GM12878 (cell line): ENCODE results near the gene SLC34A1. TPM values are rescaled to one million over a fixed set of nuclear protein-coding genes. Genes with fewer than 3 reads are reported as not detected.

Experiments
- ATAC-seq: fragments of 200-7000 bp; cut with Tn5 transposase; 3 replicates; pipeline ENCODE4 v1.9.1; 2020; ENCODE audit warnings: mild to moderate bottlenecking, moderate library complexity
- BruUV-seq: library from RNA; stranded (reverse); fragments of 400-500 nt; replicated peaks from 2 replicates; lab custom pipeline; 2021; lab: Mats Ljungman, UMichigan
- CTCF ChIA-PET: fragments of 300-600 bp; sonication (Branson Sonifier 250); formaldehyde crosslinking; extraction: SDS; loops from one replicate; lab custom pipeline; 2021; ENCODE audit warnings: inconsistent platforms; lab: Yijun Ruan, JAX
- POLR2A ChIA-PET: fragments of 350-600 bp; formaldehyde crosslinking; extraction: SDS; loops from one replicate; lab custom pipeline; 2021; ENCODE audit warnings: inconsistent platforms; lab: Charles Lee
- RAD21 ChIA-PET: fragments of 300-600 bp; sonication (Branson Sonifier 250); formaldehyde crosslinking; loops from one replicate; lab custom pipeline; 2023; ENCODE audit warnings: antibody characterized with exemption; ENCODE audit not compliant: unreplicated experiment; lab: Charles Lee
- SMC1A ChIA-PET: fragments of 300-600 bp; sonication (Branson Sonifier 250); formaldehyde crosslinking; loops from one replicate; lab custom pipeline; 2023; ENCODE audit not compliant: unreplicated experiment, uncharacterized antibody; lab: Charles Lee
- DNase-seq: peaks from one replicate; pipeline ENCODE4 v3.0.0-alpha.2; 2011; ENCODE audit warnings: low read depth, low spot score
- FAIRE-seq: peaks from 3 replicates; lab custom pipeline; 2011; peaks lifted over from hg19 to GRCh38; lab: Jason Lieb, UNC
- H2AFZ ChIP-seq: 2 replicates; pipeline ENCODE4 v1.6.0; 2011; ENCODE audit warnings: low read depth, low read length, control low read depth; ENCODE audit not compliant: control insufficient read depth
- H3K27ac ChIP-seq: 2 replicates; pipeline ENCODE4 v1.5.1; 2011; ENCODE audit warnings: control low read depth; ENCODE audit not compliant: control insufficient read depth, insufficient read depth
- H3K27me3 ChIP-seq, 2 experiments: replicated peaks in 1 of 2; 2 replicates each; pipeline versions ENCODE4 v1.6.0 to v1.6.1; 2011; ENCODE audit warnings: low read length in 1 of 2; ENCODE audit not compliant: control insufficient read depth in 2 of 2, insufficient read depth in 2 of 2
- H3K36me3 ChIP-seq, 2 experiments: 2 replicates each; pipeline ENCODE4 v1.5.1; 2011; ENCODE audit warnings: low read length in 1 of 2; ENCODE audit not compliant: control insufficient read depth in 2 of 2, insufficient read depth in 2 of 2
- H3K4me1 ChIP-seq: 2 replicates; pipeline ENCODE4 v1.6.1; 2011; ENCODE audit warnings: mild to moderate bottlenecking, low read length, moderate library complexity, mixed read lengths; ENCODE audit not compliant: control insufficient read depth, insufficient read depth
- H3K4me2 ChIP-seq: 2 replicates; pipeline ENCODE4 v1.6.0; 2011; ENCODE audit warnings: control low read depth; ENCODE audit not compliant: control insufficient read depth, insufficient read depth
- H3K4me3 ChIP-seq: fragments of 200-600 bp; sonication (generic); 2 replicates; pipeline ENCODE4 v1.5.1; 2016
- H3K79me2 ChIP-seq: 2 replicates; pipeline ENCODE4 v1.6.0; 2011; ENCODE audit warnings: low read length; ENCODE audit not compliant: control insufficient read depth, insufficient read depth
- H3K9ac ChIP-seq: 2 replicates; pipeline ENCODE4 v1.8.0; 2011; ENCODE audit warnings: low read length, control low read depth, mixed read lengths; ENCODE audit not compliant: control insufficient read depth, insufficient read depth
- H3K9me3 ChIP-seq: replicated peaks from 3 replicates; pipeline ENCODE4 v1.5.1; 2011; ENCODE audit warnings: mild to moderate bottlenecking, low read length; ENCODE audit not compliant: control insufficient read depth, insufficient read depth
- H4K20me1 ChIP-seq: 2 replicates; pipeline ENCODE4 v1.6.0; 2011; ENCODE audit not compliant: control insufficient read depth, insufficient read depth
- BHLHE40 ChIP-seq, 2 experiments: fragments of 450-650 bp in 1 of 2; IDR thresholded peaks; 2 replicates each; pipeline ENCODE4 v1.6.1; 2011 to 2017; ENCODE audit warnings: low read depth in 2 of 2, borderline replicate concordance in 1 of 2, improper control_type of control experiment in 1 of 2, low read length in 1 of 2, mild to moderate bottlenecking in 1 of 2
- FOXM1 ChIP-seq: IDR thresholded peaks from 2 replicates; pipeline ENCODE4 v1.6.1; 2012; ENCODE audit warnings: low read depth, mild to moderate bottlenecking, inconsistent platforms, low read length, moderate library complexity
- GABPA ChIP-seq: IDR thresholded peaks from 2 replicates; pipeline ENCODE4 v1.6.1; 2014; ENCODE audit warnings: antibody characterized with exemption, low read depth, mild to moderate bottlenecking, inconsistent platforms
- MAX ChIP-seq: IDR thresholded peaks from 2 replicates; pipeline ENCODE4 v1.6.1; 2012; ENCODE audit warnings: low read depth, low read length, improper control_type of control experiment
- MXI1 ChIP-seq: fragments of 150-350 bp; IDR thresholded peaks from 2 replicates; pipeline ENCODE4 v1.6.1; 2011; ENCODE audit warnings: low read depth, mild to moderate bottlenecking, inconsistent platforms, low read length, improper control_type of control experiment
- NFXL1 ChIP-seq: fragments of 450-650 bp; IDR thresholded peaks from 2 replicates; pipeline ENCODE4 v1.6.1; 2017; ENCODE audit warnings: antibody characterized with exemption, mild to moderate bottlenecking, borderline replicate concordance
- NFYB ChIP-seq: IDR thresholded peaks from 2 replicates; pipeline ENCODE4 v1.6.1; 2011; ENCODE audit warnings: low read depth, mild to moderate bottlenecking, low read length, improper control_type of control experiment, moderate library complexity; ENCODE audit not compliant: insufficient read depth
- NR2F1 ChIP-seq: fragments of 450-650 bp; conservative IDR thresholded peaks from 2 replicates; pipeline ENCODE4 v1.6.1; 2017; ENCODE audit warnings: mild to moderate bottlenecking
- REST ChIP-seq: IDR thresholded peaks from 2 replicates; pipeline ENCODE4 v1.6.1; 2012; ENCODE audit warnings: mild to moderate bottlenecking, low read depth, low read length
- SMARCA5 ChIP-seq: fragments of 450-650 bp; IDR thresholded peaks from 2 replicates; pipeline ENCODE4 v1.6.1; 2017; ENCODE audit warnings: mild to moderate bottlenecking
- SMC3 ChIP-seq: IDR thresholded peaks from 2 replicates; pipeline ENCODE4 v1.6.1; 2011; ENCODE audit warnings: low read length, improper control_type of control experiment, borderline replicate concordance
- ZNF687 ChIP-seq: fragments of 450-650 bp; IDR thresholded peaks from 2 replicates; pipeline ENCODE4 v1.6.1; 2017; ENCODE audit warnings: mild to moderate bottlenecking, moderate library complexity
- WGBS: methylation state at CpG from one replicate; pipeline ENCODE4 v1.1.6; 2016; ENCODE audit warnings: low lambda C conversion rate; ENCODE audit not compliant: insufficient replicate concordance, insufficient coverage; ENCODE audit errors: missing lambda C conversion rate; 5-methylcytosine and 5-hydroxymethylcytosine counted together
- in situ Hi-C: fragments of 300-500 bp; cut with MboI; formaldehyde crosslinking; loops from 9 replicates; pipeline ENCODE4 v1.14.3; 2018; ENCODE audit warnings: mixed read lengths
- intact Hi-C: fragments of 100-400 bp; cut with micrococcal nuclease; formaldehyde crosslinking; loops from one replicate; pipeline ENCODE4 v1.14.2; 2022; ENCODE audit not compliant: unreplicated experiment
- polyA plus RNA-seq, 11 experiments: library from polyadenylated mRNA; depleted of rRNA in 4 of 11; unstranded in 6 of 11; stranded (reverse) in 5 of 11; fragments of >200 nt; fragmentation: Nextera tagmentation in 4 of 11; fragmentation: Illumina TruSeq in 1 of 11; extraction: Ambion mirVana in 4 of 11; extraction: Trizol in 1 of 11; gene quantifications; 1 replicate in 1 of 11; 2 replicates in 10 of 11; pipeline versions ENCODE4 v1.2.1 to v1.2.3, GENCODE V29; 2011 to 2016; ENCODE audit warnings: inconsistent platforms in 2 of 11, missing spikeins in 2 of 11, low read depth in 1 of 11
- total RNA-seq, 4 experiments: library from RNA; depleted of rRNA in 3 of 4; stranded (reverse); fragments of >200 nt in 3 of 4; fragmentation: Illumina TruSeq in 1 of 4; extraction: Trizol in 1 of 4; gene quantifications; 2 replicates each; pipeline versions ENCODE4 v1.2.1 to v1.2.3, GENCODE V29; 2013 to 2021

The SLC34A1 gene
- total and polyA plus RNA-seq, 10 of the 15 experiments (the other 5 are each of a cell fraction or from before 2014, with no cell fraction given): 0.03 to 0.14 (median 0.09) TPM; not detected in 2

DNA sequence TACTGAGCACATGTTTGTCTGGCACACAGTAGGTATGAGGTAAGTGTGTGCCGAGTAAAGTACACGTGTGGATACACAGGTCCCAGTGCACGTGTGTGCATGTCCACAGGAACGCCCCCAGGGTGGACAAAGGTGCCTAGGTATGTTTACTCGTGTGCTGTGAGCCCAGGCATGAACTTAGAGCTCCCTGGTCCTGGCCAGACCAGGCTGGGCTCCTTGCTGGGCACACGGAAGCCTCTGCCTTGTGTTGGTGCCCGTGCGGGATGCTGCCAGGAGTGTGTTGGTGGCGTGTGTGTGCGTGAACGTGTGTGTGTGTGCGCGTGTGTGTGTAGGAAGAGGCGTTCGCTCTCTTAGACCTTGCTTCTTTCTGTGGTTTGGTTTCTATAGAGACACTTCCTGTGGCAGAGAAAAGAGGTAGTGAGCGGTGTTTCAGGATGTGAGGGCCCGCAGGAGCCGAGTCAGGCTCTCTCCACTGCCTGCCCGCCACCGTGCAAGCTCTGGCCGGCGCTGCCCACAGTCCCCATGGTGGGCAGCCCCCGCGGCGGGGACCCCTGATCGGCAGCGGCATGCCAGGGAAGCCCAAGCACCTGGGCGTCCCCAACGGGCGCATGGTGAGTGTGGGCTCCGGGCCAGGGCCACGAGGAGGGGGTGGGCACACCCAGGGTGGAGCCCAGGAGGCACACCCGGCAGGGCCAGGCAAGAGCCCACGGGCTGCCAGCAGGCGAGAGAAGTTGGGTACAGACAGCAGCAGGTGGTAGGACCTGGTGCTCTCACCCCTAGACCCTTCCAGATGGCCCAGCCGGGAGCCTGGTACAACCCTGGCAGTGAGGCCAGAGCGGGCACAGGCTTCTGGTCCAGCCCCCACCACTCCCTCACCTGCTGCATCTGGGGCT lies 26.5 kb upstream of the SLC34A1 start, which contains the start of gene RGS14 (continued):
- TF ChIP-seq SMARCA5 (no peak; the same call in 1 of the 2 replicates), SMC3 (no peak; the same call in 1 of the 2 replicates), FOXM1 (no peak), NFYB (no peak)

- intact Hi-C loops: no loop called here
- peak overlapping the region; percentile 99 for H3K4me3 ChIP-seq
- peaks cover 52% of the 10 kb centered on the region for H3K79me2 ChIP-seq
- WGBS: 0% methylated on average over 5 of the region's 5 CpGs
- peaks cover 3% of the 10 kb centered on the region; the same call in 1 of the 3 replicates for H3K9me3 ChIP-seq
- peak overlapping the region; percentile 81 for H3K9ac ChIP-seq
- ChIA-PET SMC1A (interaction anchor here (0.7 to 3.9 kb wide), 9 partner anchors 9 to 223 kb away, joined by 3 to 19 read pairs (median 4); no protein-coding TSS in a partner anchor), RAD21 (interaction anchor here (0.5 to 2.0 kb wide), 8 partner anchors 9 to 144 kb away, joined by 3 to 12 read pairs (median 4); no protein-coding TSS in a partner anchor), CTCF (interaction anchor here (1.1 to 4.4 kb wide), 6 partner anchors 10 to 97 kb away, joined by 3 to 33 read pairs (median 11); no protein-coding TSS in a partner anchor), POLR2A (interaction anchor here (0.5 to 2.1 kb wide), 12 partner anchors 9 to 756 kb away, joined by 3 to 14 read pairs (median 4); partner anchors contain the start of gene MXD3)
- no peaks in the 10 kb centered on the region for H4K20me1 ChIP-seq
- BruUV-seq: no TSS peak
- peaks cover 52% of the 10 kb centered on the region for H3K4me1 ChIP-seq
- H3K27ac ChIP-seq: peak overlapping the region; percentile 91
- 0 out of 2 replicates have a peak overlapping the region, but pooled peaks have one; percentile 57 for H2AFZ ChIP-seq
- H3K4me2 ChIP-seq: peak overlapping the region; percentile 99
- ATAC-seq (peak; percentile 2), DNase-seq (no peak), FAIRE-seq (peak; percentile 54)
- H3K27me3 ChIP-seq: no peaks in the 10 kb centered on the region
- H3K36me3 ChIP-seq: no peaks in the 10 kb centered on the region; a peak in 1 of 4 replicates
- in situ Hi-C loops: no loop called here
- TF ChIP-seq MXI1: no peak
- no peak for TF ChIP-seq GABPA
- TF ChIP-seq SMARCA5: no peak
- TF ChIP-seq REST: no peak
- no peak for TF ChIP-seq NFXL1
- TF ChIP-seq ZNF687: no peak
- TF ChIP-seq NR2F1: no peak
- no peak for TF ChIP-seq MAX
- no peak for TF ChIP-seq BHLHE40 (IDR thresholded peaks at IDR 0.05; ENCODE audit: borderline replicate concordance in 1 of 2, low read depth in 2 of 2, low read length in 1 of 2)
These were observed 25.8 kb upstream of the SLC34A1 start for GRCh38 chr5:177358370-177358819.
